HepG2 (cell line): ENCODE data around the gene ULK3. TPM values are rescaled to one million over a fixed set of nuclear protein-coding genes. Genes with fewer than 3 reads are reported as not detected.

Source experiments
- ATAC-seq: fragments of 200-7000 bp; cut with Tn5 transposase; 3 replicates; pipeline ENCODE4 v1.9.1; 2020; ENCODE audit warnings: mild to moderate bottlenecking, moderate library complexity
- BruUV-seq: library from RNA; stranded (reverse); fragments of 400-500 nt; replicated peaks from 2 replicates; lab custom pipeline; 2021; lab: Mats Ljungman, UMichigan
- CTCF ChIA-PET: fragments of 300-600 bp; formaldehyde crosslinking; extraction: SDS; loops from one replicate; lab custom pipeline; 2021; ENCODE audit warnings: low total read pairs, inconsistent platforms, low intra/inter-chr PET ratio; lab: Yijun Ruan, JAX
- POLR2A ChIA-PET: fragments of 350-600 bp; sonication (Branson Sonifier 250); formaldehyde crosslinking; loops from one replicate; lab custom pipeline; 2020; ENCODE audit warnings: antibody characterized with exemption, inconsistent platforms; lab: Yijun Ruan, JAX
- DNase-seq: peaks from one replicate; pipeline ENCODE4 v3.0.0-alpha.2; 2015; ENCODE audit warnings: low spot score
- FAIRE-seq: peaks from 3 replicates; lab custom pipeline; 2011; peaks lifted over from hg19 to GRCh38; lab: Jason Lieb, UNC
- H2AFZ ChIP-seq: one replicate; pipeline ENCODE4 v1.6.1; 2011; ENCODE audit warnings: low read length, inconsistent platforms
- H3K27ac ChIP-seq: fragments of 300-600 bp; 3 replicates; pipeline ENCODE4 v1.8.0; 2011; ENCODE audit warnings: mixed run types, mild to moderate bottlenecking, mixed read lengths, low read length, inconsistent platforms; ENCODE audit not compliant: insufficient read depth; ENCODE audit errors: extremely low read length
- H3K27me3 ChIP-seq, 2 experiments: fragments of 200-600 bp in 1 of 2; 2 replicates in 1 of 2; 3 replicates in 1 of 2; pipeline versions ENCODE4 v1.6.0 to v1.8.0; 2011; ENCODE audit warnings: low read length in 2 of 2, mild to moderate bottlenecking in 2 of 2, moderate library complexity in 2 of 2, inconsistent platforms in 1 of 2; ENCODE audit not compliant: insufficient read depth in 2 of 2, control insufficient read depth in 1 of 2
- H3K36me3 ChIP-seq, 2 experiments: fragments of 200-600 bp in 1 of 2; replicated peaks in 1 of 2; 2 replicates in 1 of 2; 3 replicates in 1 of 2; pipeline versions ENCODE4 v1.5.1 to v1.8.0; 2011; ENCODE audit warnings: low read length in 2 of 2, inconsistent platforms in 1 of 2; ENCODE audit not compliant: insufficient read depth in 2 of 2, control insufficient read depth in 1 of 2
- H3K4me1 ChIP-seq: 2 replicates; pipeline ENCODE4 v1.5.1; 2012; ENCODE audit warnings: low read length, inconsistent platforms; ENCODE audit not compliant: insufficient read depth
- H3K4me2 ChIP-seq: 2 replicates; pipeline ENCODE4 v1.6.0; 2011; ENCODE audit warnings: low read depth, low read length, inconsistent platforms
- H3K4me3 ChIP-seq, 3 experiments: fragments of 200-600 bp in 1 of 3; sonication (generic), shearing (Covaris generic) in 1 of 3; replicated peaks in 1 of 3; 2 replicates each; pipeline ENCODE4 v1.5.1; 2011 to 2016; ENCODE audit warnings: low read length in 3 of 3, inconsistent platforms in 2 of 3, low read depth in 2 of 3, mild to moderate bottlenecking in 2 of 3, control low read depth in 1 of 3, mixed read lengths in 1 of 3; ENCODE audit not compliant: insufficient read depth in 1 of 3
- H3K79me2 ChIP-seq: one replicate; pipeline ENCODE4 v1.6.1; 2011; ENCODE audit warnings: low read length, inconsistent platforms; ENCODE audit not compliant: insufficient read depth
- H3K9ac ChIP-seq: 2 replicates; pipeline ENCODE4 v1.6.0; 2011; ENCODE audit warnings: mild to moderate bottlenecking, low read depth, low read length, inconsistent platforms; ENCODE audit not compliant: insufficient read depth
- H3K9me3 ChIP-seq: 2 replicates; pipeline ENCODE4 v1.5.1; 2012; ENCODE audit warnings: mild to moderate bottlenecking, low read length
- H4K20me1 ChIP-seq: 2 replicates; pipeline ENCODE4 v1.6.0; 2011; ENCODE audit warnings: inconsistent platforms, mild to moderate bottlenecking, low read length, moderate library complexity; ENCODE audit not compliant: insufficient read depth
- AGO1 ChIP-seq: fragments of 200-400 bp; formaldehyde crosslinking; IDR thresholded peaks from 2 replicates; pipeline ENCODE4 v1.6.1; 2017; ENCODE audit warnings: mild to moderate bottlenecking, low read depth, low read length, moderate library complexity; ENCODE audit not compliant: poor library complexity, severe bottlenecking
- BHLHE40 ChIP-seq: IDR thresholded peaks from 2 replicates; pipeline ENCODE4 v1.6.1; 2011; ENCODE audit warnings: low read length, improper control_type of control experiment
- CBFB ChIP-seq: sonication (generic); formaldehyde crosslinking; IDR thresholded peaks from 2 replicates; pipeline ENCODE4 v1.4.0; 2020; ENCODE audit warnings: missing genetic modification reagents
- FIP1L1 ChIP-seq: fragments of 200-400 bp; formaldehyde crosslinking; IDR thresholded peaks from 2 replicates; pipeline ENCODE4 v1.6.1; 2018; ENCODE audit warnings: low read depth, mild to moderate bottlenecking, low read length, moderate library complexity, borderline replicate concordance; ENCODE audit not compliant: insufficient read depth
- HNRNPH1 ChIP-seq: fragments of 200-400 bp; formaldehyde crosslinking; optimal IDR thresholded peaks from 2 replicates; pipeline ENCODE3; 2017; ENCODE audit warnings: mild to moderate bottlenecking, low read depth, low read length
- MIER2 ChIP-seq: IDR thresholded peaks from 2 replicates; pipeline ENCODE4 v1.6.1; 2016; ENCODE audit warnings: missing biosample characterization, missing genetic modification reagents
- MTA3 ChIP-seq: sonication (generic); formaldehyde crosslinking; IDR thresholded peaks from 2 replicates; pipeline ENCODE4 v1.4.0; 2020; ENCODE audit warnings: missing genetic modification reagents
- PTBP1 ChIP-seq: fragments of 200-400 bp; formaldehyde crosslinking; IDR thresholded peaks from 2 replicates; pipeline ENCODE4 v1.6.1; 2018; ENCODE audit warnings: low read length, low read depth; ENCODE audit not compliant: poor library complexity, severe bottlenecking
- SCMH1 ChIP-seq: sonication (generic); formaldehyde crosslinking; IDR thresholded peaks from 2 replicates; pipeline ENCODE4 v1.9.0; 2021; ENCODE audit warnings: missing genetic modification reagents, mild to moderate bottlenecking, borderline replicate concordance
- ZFP82 ChIP-seq: sonication (generic); formaldehyde crosslinking; IDR thresholded peaks from 2 replicates; pipeline ENCODE4 v1.5.1; 2020; ENCODE audit warnings: mild to moderate bottlenecking, missing genetic modification reagents, borderline replicate concordance
- ZNF234 ChIP-seq: sonication (generic); formaldehyde crosslinking; conservative IDR thresholded peaks from 2 replicates; pipeline ENCODE4 v1.5.1; 2020; ENCODE audit warnings: mild to moderate bottlenecking, missing genetic modification reagents
- ZNF317 ChIP-seq: sonication (generic); formaldehyde crosslinking; IDR thresholded peaks from 2 replicates; pipeline ENCODE4 v1.5.0; 2020; ENCODE audit warnings: mild to moderate bottlenecking, missing genetic modification reagents
- ZNF441 ChIP-seq: sonication (generic); formaldehyde crosslinking; IDR thresholded peaks from 2 replicates; pipeline ENCODE4 v1.7.0; 2021; ENCODE audit warnings: missing genetic modification reagents, borderline replicate concordance
- ZNF672 ChIP-seq: sonication (generic); formaldehyde crosslinking; IDR thresholded peaks from 2 replicates; pipeline ENCODE4 v1.8.1; 2022; ENCODE audit warnings: missing genetic modification reagents
- ZNF878 ChIP-seq: sonication (generic); formaldehyde crosslinking; IDR thresholded peaks from 2 replicates; pipeline ENCODE4 v1.8.1; 2023; ENCODE audit warnings: mild to moderate bottlenecking, missing genetic modification reagents, moderate library complexity
- WGBS: methylation state at CpG from one replicate; pipeline ENCODE4 v1.1.6; 2017; ENCODE audit warnings: low lambda C conversion rate; 5-methylcytosine and 5-hydroxymethylcytosine counted together
- in situ Hi-C: cut with HindIII; loops from 2 replicates; pipeline ENCODE4 v1.10.0; 2017; ENCODE audit warnings: low pct_unique_long_range_greater_than_20kb; ENCODE audit not compliant: extremely low pct_ligation_motif_present
- intact Hi-C: fragments of 100-400 bp; cut with micrococcal nuclease; formaldehyde crosslinking; loops from one replicate; pipeline ENCODE4 v1.10.0; 2022; ENCODE audit not compliant: unreplicated experiment
- polyA plus RNA-seq, 8 experiments: library from polyadenylated mRNA; depleted of rRNA in 3 of 8; stranded (reverse) in 7 of 8; unstranded in 1 of 8; fragments of >200 nt; fragmentation: Illumina TruSeq in 4 of 8; extraction: Trizol in 4 of 8; gene quantifications; 2 replicates each; pipeline versions ENCODE4 v1.2.1 to v1.2.3, GENCODE V29; 2011 to 2016; ENCODE audit warnings: low read depth in 4 of 8, missing spikeins in 1 of 8, mixed read lengths in 1 of 8; ENCODE audit not compliant: insufficient read depth in 1 of 8
- total RNA-seq, 5 experiments: library from RNA; depleted of rRNA; stranded (reverse); fragments of >200 nt; fragmentation: Illumina TruSeq; extraction: Trizol; gene quantifications; 2 replicates each; pipeline ENCODE4 v1.2.3, GENCODE V29; 2016; ENCODE audit warnings: low read depth in 1 of 5
- TF ChIP-seq, protein P1 (sequence below): sonication (generic); formaldehyde crosslinking; IDR thresholded peaks from 2 replicates; pipeline ENCODE4 v1.4.0; 2020; ENCODE audit warnings: missing genetic modification reagents; ENCODE audit errors: not compliant biosample characterization
- TF ChIP-seq, protein P2 (sequence below): sonication (generic); formaldehyde crosslinking; IDR thresholded peaks from 2 replicates; pipeline ENCODE4 v1.5.1; 2020; ENCODE audit warnings: mild to moderate bottlenecking, moderate library complexity, missing genetic modification reagents
- TF ChIP-seq, protein P3 (sequence below): sonication (generic); formaldehyde crosslinking; IDR thresholded peaks from 2 replicates; pipeline ENCODE4 v1.8.1; 2023; ENCODE audit warnings: mild to moderate bottlenecking, missing genetic modification reagents, borderline replicate concordance

The ULK3 gene
- total and polyA plus RNA-seq, 2 of the 13 experiments (the other 11 are each of a cell fraction or from before 2014, with no cell fraction given): 15.2 to 23.7 TPM

DNA sequence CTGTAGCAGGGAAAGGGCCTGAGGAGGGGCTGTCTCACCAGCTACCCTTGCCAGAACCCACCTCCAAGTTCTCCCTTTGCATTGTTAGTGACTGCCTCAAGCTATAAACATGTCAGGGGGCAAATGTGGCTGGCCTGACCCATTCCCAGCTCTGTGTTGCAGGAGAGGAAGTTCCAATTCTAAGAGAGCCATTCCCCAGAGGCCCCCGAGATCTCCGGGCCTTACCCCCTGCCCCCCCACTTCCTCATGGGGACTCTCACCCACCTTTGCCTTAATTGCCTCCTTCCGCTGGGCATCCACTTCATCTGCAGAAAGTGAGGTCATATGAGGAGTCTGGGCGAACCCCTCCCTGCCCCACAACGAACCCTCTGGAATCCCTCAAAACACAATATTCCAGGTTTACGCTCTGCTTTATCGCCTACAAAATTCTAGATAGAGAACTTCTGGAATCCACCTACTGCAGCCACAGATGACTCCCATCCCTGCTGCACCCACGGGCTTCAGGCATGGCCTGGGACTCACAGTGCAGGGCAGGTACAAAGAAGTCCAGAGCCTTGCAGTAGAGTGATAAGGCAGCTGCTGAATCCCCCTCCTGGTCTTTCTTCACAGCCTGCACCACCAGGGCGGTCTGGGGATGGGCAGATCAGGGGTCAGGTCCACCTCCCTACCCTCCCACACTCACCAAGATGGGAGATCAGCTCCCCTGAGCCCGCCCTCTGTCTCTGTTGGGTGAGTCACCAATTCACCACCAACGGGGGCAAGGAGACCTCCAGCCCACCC lies 4.0 kb downstream of the ULK3 start:
- POLR2A ChIA-PET: no interaction called here
- ATAC-seq (no peak), DNase-seq (no peak), FAIRE-seq (no peak)
- Histone ChIP-seq H3K4me3 (no peak overlapping the region), H4K20me1 (no peaks in the 10 kb centered on the region), H3K79me2 (no peaks in the 10 kb centered on the region), H2AFZ (no peak overlapping the region), H3K27ac (no peak overlapping the region), H3K4me2 (no peak overlapping the region), H3K4me1 (peaks cover 24% of the 10 kb centered on the region), H3K9ac (no peak overlapping the region), H3K9me3 (no peaks in the 10 kb centered on the region), H3K27me3 (no peaks in the 10 kb centered on the region), H3K36me3 (peaks cover 3 to 4% of the 10 kb centered on the region in 2 experiments; a peak in 2 of 5 replicates)
- CTCF ChIA-PET: no interaction called here
- no TSS peak for BruUV-seq
- TF ChIP-seq, protein P1, sequence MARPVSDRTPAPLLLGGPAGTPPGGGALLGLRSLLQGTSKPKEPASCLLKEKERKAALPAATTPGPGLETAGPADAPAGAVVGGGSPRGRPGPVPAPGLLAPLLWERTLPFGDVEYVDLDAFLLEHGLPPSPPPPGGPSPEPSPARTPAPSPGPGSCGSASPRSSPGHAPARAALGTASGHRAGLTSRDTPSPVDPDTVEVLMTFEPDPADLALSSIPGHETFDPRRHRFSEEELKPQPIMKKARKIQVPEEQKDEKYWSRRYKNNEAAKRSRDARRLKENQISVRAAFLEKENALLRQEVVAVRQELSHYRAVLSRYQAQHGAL (CRISPR knock-in tag): no peak
- TF ChIP-seq, protein P2, sequence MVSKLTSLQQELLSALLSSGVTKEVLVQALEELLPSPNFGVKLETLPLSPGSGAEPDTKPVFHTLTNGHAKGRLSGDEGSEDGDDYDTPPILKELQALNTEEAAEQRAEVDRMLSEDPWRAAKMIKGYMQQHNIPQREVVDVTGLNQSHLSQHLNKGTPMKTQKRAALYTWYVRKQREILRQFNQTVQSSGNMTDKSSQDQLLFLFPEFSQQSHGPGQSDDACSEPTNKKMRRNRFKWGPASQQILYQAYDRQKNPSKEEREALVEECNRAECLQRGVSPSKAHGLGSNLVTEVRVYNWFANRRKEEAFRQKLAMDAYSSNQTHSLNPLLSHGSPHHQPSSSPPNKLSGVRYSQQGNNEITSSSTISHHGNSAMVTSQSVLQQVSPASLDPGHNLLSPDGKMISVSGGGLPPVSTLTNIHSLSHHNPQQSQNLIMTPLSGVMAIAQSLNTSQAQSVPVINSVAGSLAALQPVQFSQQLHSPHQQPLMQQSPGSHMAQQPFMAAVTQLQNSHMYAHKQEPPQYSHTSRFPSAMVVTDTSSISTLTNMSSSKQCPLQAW (CRISPR knock-in tag): no peak
- TF ChIP-seq PTBP1 (no peak), ZNF672 (CRISPR knock-in tag) (no peak), BHLHE40 (no peak), HNRNPH1 (no peak), AGO1 (no peak), ZNF878 (no peak), MIER2 (CRISPR knock-in tag) (no peak), CBFB (CRISPR knock-in tag) (no peak), MTA3 (no peak), ZFP82 (CRISPR knock-in tag) (no peak), SCMH1 (no peak), ZNF234 (CRISPR knock-in tag) (no peak), ZNF317 (CRISPR knock-in tag) (no peak), FIP1L1 (no peak), ZNF441 (CRISPR knock-in tag) (no peak)
- TF ChIP-seq, protein P3, sequence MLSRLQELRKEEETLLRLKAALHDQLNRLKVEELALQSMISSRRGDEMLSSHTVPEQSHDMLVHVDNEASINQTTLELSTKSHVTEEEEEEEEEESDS (CRISPR knock-in tag): no peak
- in situ Hi-C loops: no loop called here
- 91% methylated on average over 11 of the region's 11 CpGs for WGBS
- intact Hi-C loops: no loop called here
